K562 (cell line): ENCODE results near the gene CAPN8. TPM values are rescaled to one million over a fixed set of nuclear protein-coding genes. Genes with fewer than 3 reads are reported as not detected.

Source experiments
- ATAC-seq: fragments of 200-7000 bp; cut with Tn5 transposase; 3 replicates; pipeline ENCODE4 v1.9.1; 2020; ENCODE audit warnings: moderate library complexity
- BruUV-seq: library from RNA; stranded (reverse); fragments of 400-500 nt; replicated peaks from 2 replicates; lab custom pipeline; 2021; lab: Mats Ljungman, UMichigan
- CTCF ChIA-PET: fragments of 300-600 bp; formaldehyde crosslinking; extraction: SDS; loops from one replicate; lab custom pipeline; 2021; ENCODE audit warnings: low intra/inter-chr PET ratio; lab: Yijun Ruan, JAX
- POLR2A ChIA-PET: fragments of 300-600, 350-650 bp; sonication (Branson Sonifier 250); formaldehyde crosslinking; extraction: SDS; loops from one replicate; lab custom pipeline; 2021; ENCODE audit warnings: antibody characterized with exemption, inconsistent platforms; lab: Yijun Ruan, JAX
- DNase-seq, 4 experiments: peaks; one replicate each; pipeline versions ENCODE4 v3.0.0 to v3.0.0-alpha.2; 2011 to 2018; ENCODE audit warnings: low spot score in 3 of 4, mixed read lengths in 3 of 4; ENCODE audit errors: extremely low read depth in 1 of 4
- FAIRE-seq: peaks from 2 replicates; lab custom pipeline; 2011; peaks lifted over from hg19 to GRCh38; lab: Jason Lieb, UNC
- H2AFZ ChIP-seq: 2 replicates; pipeline ENCODE4 v1.6.0; 2011; ENCODE audit warnings: low read depth, low read length, control low read depth, inconsistent platforms
- H3K27ac ChIP-seq: fragments of 200-600 bp; 3 replicates; pipeline ENCODE4 v1.8.0; 2011; ENCODE audit warnings: low read depth, mild to moderate bottlenecking, control low read depth, inconsistent platforms, low read length, moderate library complexity, mixed read lengths; ENCODE audit errors: extremely low read depth
- H3K27me3 ChIP-seq, 2 experiments: fragments of 300-600 bp in 1 of 2; 2 replicates in 1 of 2; 3 replicates in 1 of 2; pipeline versions ENCODE4 v1.6.0 to v1.8.0; 2011; ENCODE audit warnings: inconsistent platforms in 2 of 2, low read length in 2 of 2, mild to moderate bottlenecking in 1 of 2, mixed read lengths in 1 of 2, moderate library complexity in 1 of 2; ENCODE audit not compliant: control insufficient read depth in 2 of 2, insufficient read depth in 2 of 2
- H3K36me3 ChIP-seq: fragments of 300-600 bp; 3 replicates; pipeline ENCODE4 v1.8.0; 2011; ENCODE audit warnings: mild to moderate bottlenecking, low read length, inconsistent platforms; ENCODE audit not compliant: control insufficient read depth, insufficient read depth
- H3K4me1 ChIP-seq, 2 experiments: fragments of 200-600 bp in 1 of 2; replicated peaks in 1 of 2; 2 replicates in 1 of 2; 3 replicates in 1 of 2; pipeline versions ENCODE4 v1.5.1 to v1.8.0; 2011; ENCODE audit warnings: inconsistent platforms in 2 of 2, low read length in 2 of 2, mild to moderate bottlenecking in 1 of 2, mixed read lengths in 1 of 2, moderate library complexity in 1 of 2; ENCODE audit not compliant: control insufficient read depth in 2 of 2, insufficient read depth in 2 of 2
- H3K4me2 ChIP-seq: 2 replicates; pipeline ENCODE4 v1.6.1; 2011; ENCODE audit warnings: low read length, control low read depth, inconsistent platforms, mixed read lengths; ENCODE audit not compliant: insufficient read depth
- H3K4me3 ChIP-seq: fragments of 200-600 bp; sonication (generic), shearing (Covaris generic); 2 replicates; pipeline ENCODE4 v1.5.1; 2016; ENCODE audit warnings: control low read depth, inconsistent platforms
- H3K79me2 ChIP-seq: fragments of 200-600 bp; 3 replicates; pipeline ENCODE4 v1.8.0; 2011; ENCODE audit warnings: low read length, inconsistent platforms; ENCODE audit not compliant: control insufficient read depth, insufficient read depth
- H3K9ac ChIP-seq, 2 experiments: 2 replicates each; pipeline versions ENCODE4 v1.6.0 to v1.6.1; 2011; ENCODE audit warnings: low read depth in 2 of 2, low read length in 2 of 2, control low read depth in 1 of 2, inconsistent platforms in 1 of 2, mild to moderate bottlenecking in 1 of 2, mixed read lengths in 1 of 2; ENCODE audit not compliant: insufficient read depth in 1 of 2
- H3K9me1 ChIP-seq: one replicate; pipeline ENCODE4 v1.6.0; 2011; ENCODE audit warnings: inconsistent platforms, mild to moderate bottlenecking, low read length, moderate library complexity; ENCODE audit not compliant: control insufficient read depth, insufficient read depth
- H3K9me3 ChIP-seq: replicated peaks from 2 replicates; pipeline ENCODE4 v1.5.1; 2011; ENCODE audit warnings: low read depth, low read length, inconsistent platforms; ENCODE audit not compliant: control insufficient read depth, insufficient read depth
- H4K20me1 ChIP-seq: replicated peaks from 2 replicates; pipeline ENCODE4 v1.6.1; 2011; ENCODE audit warnings: low read length, inconsistent platforms, mixed read lengths; ENCODE audit not compliant: control insufficient read depth, insufficient read depth
- ADNP ChIP-seq: fragments of 200-800 bp; sonication (Bioruptor generic); IDR thresholded peaks from 2 replicates; pipeline ENCODE4 v1.6.1; 2016; ENCODE audit warnings: missing genetic modification characterization, missing compliant biosample characterization
- ARNT ChIP-seq, 2 experiments: fragments of 450-650 bp; IDR thresholded peaks; 2 replicates each; pipeline ENCODE4 v1.6.1; 2016; ENCODE audit warnings: mild to moderate bottlenecking in 1 of 2
- BRD9 ChIP-seq: fragments of 450-650 bp; IDR thresholded peaks from 2 replicates; pipeline ENCODE4 v1.6.1; 2018; ENCODE audit warnings: low read depth; ENCODE audit not compliant: partially characterized antibody
- CBFA2T3 ChIP-seq: fragments of 450-650 bp; IDR thresholded peaks from 2 replicates; pipeline ENCODE4 v1.6.1; 2017
- CHD4 ChIP-seq: fragments of 200-600 bp; sonication (generic); IDR thresholded peaks from 3 replicates; pipeline ENCODE4 v1.6.1; 2012; ENCODE audit warnings: low read depth, mild to moderate bottlenecking, mixed read lengths, low read length, inconsistent platforms; ENCODE audit not compliant: insufficient read depth, insufficient replicate concordance, poor library complexity, severe bottlenecking
- DPF2 ChIP-seq: fragments of 450-650 bp; IDR thresholded peaks from 2 replicates; pipeline ENCODE4 v1.6.1; 2016
- ERF ChIP-seq: fragments of 450-650 bp; formaldehyde crosslinking; IDR thresholded peaks from 2 replicates; pipeline ENCODE4 v1.4.0; 2020; ENCODE audit warnings: mild to moderate bottlenecking, mixed read lengths
- GTF2A2 ChIP-seq: IDR thresholded peaks from 2 replicates; pipeline ENCODE4 v1.6.1; 2016; ENCODE audit warnings: mild to moderate bottlenecking, missing genetic modification characterization, missing compliant biosample characterization
- HDAC1 ChIP-seq, 2 experiments: fragments of 450-650 bp; IDR thresholded peaks; 2 replicates each; pipeline ENCODE4 v1.6.1; 2016 to 2017; ENCODE audit warnings: inconsistent platforms in 1 of 2, mild to moderate bottlenecking in 1 of 2, moderate library complexity in 1 of 2
- HDAC2 ChIP-seq: fragments of 450-650 bp; IDR thresholded peaks from 2 replicates; pipeline ENCODE4 v1.6.1; 2016; ENCODE audit warnings: mild to moderate bottlenecking
- KDM1A ChIP-seq, 2 experiments: fragments of 450-650 bp; IDR thresholded peaks; 2 replicates each; pipeline ENCODE4 v1.6.1; 2016; ENCODE audit warnings: mild to moderate bottlenecking in 2 of 2
- MAFG ChIP-seq: fragments of 450-650 bp; conservative IDR thresholded peaks from 2 replicates; pipeline ENCODE4 v1.6.1; 2016; ENCODE audit warnings: missing genetic modification characterization, missing compliant biosample characterization
- MIER1 ChIP-seq: fragments of 450-650 bp; IDR thresholded peaks from 2 replicates; pipeline ENCODE4 v1.6.1; 2016; ENCODE audit warnings: antibody characterized with exemption, mild to moderate bottlenecking, low read depth
- NFIC ChIP-seq: fragments of 450-650 bp; IDR thresholded peaks from 2 replicates; pipeline ENCODE4 v1.6.1; 2017; ENCODE audit warnings: mild to moderate bottlenecking, inconsistent platforms
- NFIX ChIP-seq: fragments of 250-450 bp; sonication (Bioruptor Pico); IDR thresholded peaks from 2 replicates; pipeline ENCODE4 v1.4.0; 2020; ENCODE audit warnings: low read depth, mild to moderate bottlenecking, moderate library complexity
- PHB2 ChIP-seq: fragments of 450-650 bp; IDR thresholded peaks from 2 replicates; pipeline ENCODE4 v1.6.1; 2017; ENCODE audit warnings: low read depth
- RBM25 ChIP-seq: fragments of 200-400 bp; formaldehyde crosslinking; IDR thresholded peaks from 2 replicates; pipeline ENCODE4 v1.6.1; 2018; ENCODE audit warnings: low read length, low read depth, moderate library complexity; ENCODE audit not compliant: severe bottlenecking
- TARDBP ChIP-seq: fragments of 450-650 bp; IDR thresholded peaks from 2 replicates; pipeline ENCODE4 v1.6.1; 2016
- XRCC5 ChIP-seq: fragments of 200-400 bp; formaldehyde crosslinking; IDR thresholded peaks from 2 replicates; pipeline ENCODE4 v1.6.1; 2017; ENCODE audit warnings: low read depth, mild to moderate bottlenecking, low read length
- WGBS: fragments of 100-300 bp; shearing (Covaris generic); methylation state at CpG from one replicate; pipeline ENCODE4 v1.1.6; 2016; ENCODE audit warnings: low coverage, mixed read lengths; ENCODE audit not compliant: insufficient coverage; ENCODE audit errors: missing lambda C conversion rate; 5-methylcytosine and 5-hydroxymethylcytosine counted together
- in situ Hi-C: fragments of 300-500 bp; cut with MboI; formaldehyde crosslinking; loops from 4 replicates; pipeline ENCODE4 v1.15.0; 2018; ENCODE audit warnings: inconsistent platforms, mixed read lengths
- intact Hi-C: fragments of 100-400 bp; cut with micrococcal nuclease; formaldehyde crosslinking; loops from 2 replicates; pipeline ENCODE4 v1.14.2; 2022
- polyA plus RNA-seq, 8 experiments: library from polyadenylated mRNA; depleted of rRNA in 4 of 8; stranded (reverse) in 5 of 8; unstranded in 3 of 8; fragments of >200 nt; fragmentation: Nextera tagmentation in 2 of 8; fragmentation: Illumina TruSeq in 1 of 8; extraction: Ambion mirVana in 2 of 8; extraction: Trizol in 1 of 8; gene quantifications; 2 replicates each; pipeline versions ENCODE4 v1.2.1 to v1.2.3, GENCODE V29; 2011 to 2014; ENCODE audit warnings: inconsistent platforms in 1 of 8, missing spikeins in 1 of 8
- total RNA-seq, 7 experiments: library from RNA; depleted of rRNA in 6 of 7; stranded (reverse); fragments of >200 nt in 6 of 7; fragmentation: Illumina TruSeq in 2 of 7; extraction: Trizol in 2 of 7; gene quantifications; 2 replicates each; pipeline versions ENCODE4 v1.2.1 to v1.2.3, GENCODE V29; 2011 to 2021; ENCODE audit warnings: low replicate concordance in 1 of 7
- TF ChIP-seq, protein P1 (sequence below), 2 experiments: fragments of 450-650 bp; IDR thresholded peaks; 2 replicates each; pipeline ENCODE4 v1.6.1; 2016
- TF ChIP-seq, protein P2 (sequence below): fragments of 450-650 bp; IDR thresholded peaks from 2 replicates; pipeline ENCODE4 v1.7.1; 2018; ENCODE audit warnings: mild to moderate bottlenecking, low read depth; ENCODE audit not compliant: partially characterized antibody

The CAPN8 gene
- total and polyA plus RNA-seq, 9 of the 15 experiments (the other 6 are each of a cell fraction or from before 2014, with no cell fraction given), result 0.06 TPM; not detected in 8

DNA sequence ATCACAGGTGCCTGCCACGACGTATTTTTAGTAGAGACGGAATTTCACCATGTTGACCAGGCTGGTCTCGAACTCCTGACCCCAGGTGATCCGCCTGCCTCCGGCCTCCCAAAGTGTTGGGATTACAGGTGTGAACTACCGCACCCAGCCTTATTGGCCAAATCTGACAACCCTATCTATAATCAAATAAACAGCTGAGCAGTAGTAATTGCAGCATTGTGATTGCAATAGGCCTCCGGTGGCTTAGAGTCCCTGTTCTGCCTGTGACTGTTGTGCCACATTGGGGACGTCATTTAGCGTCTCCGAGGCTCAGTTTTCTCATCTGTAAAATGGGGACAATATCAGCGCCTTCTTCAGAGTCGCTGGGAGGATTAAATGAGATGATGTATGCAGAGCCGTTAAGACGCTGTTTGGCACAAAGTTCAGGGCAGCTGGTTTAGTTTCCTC lies 46.3 kb upstream of the CAPN8 start:
- H3K4me2 ChIP-seq, result peak overlapping the region; percentile 88
- H2AFZ ChIP-seq, result peak overlapping the region; percentile 92
- peak overlapping the region; percentile 75 for H3K4me3 ChIP-seq
- ATAC-seq, result no peak
- H3K9me1 ChIP-seq, result no peaks in the 10 kb centered on the region
- no peaks in the 10 kb centered on the region for H4K20me1 ChIP-seq
- peaks cover 12% of the 10 kb centered on the region; the same call in 2 of the 3 replicates for H3K36me3 ChIP-seq
- H3K4me1 ChIP-seq, result peaks cover 57 to 71% of the 10 kb centered on the region in 2 experiments
- ChIA-PET CTCF (interaction anchor here (2.1 kb wide), 1 partner anchor 37 kb away, joined by 14 read pairs; no protein-coding TSS in a partner anchor), POLR2A (interaction anchor here (0.6 to 1.2 kb wide), 4 partner anchors 9 to 609 kb away, joined by 3 to 11 read pairs (median 4); no protein-coding TSS in a partner anchor)
- in situ Hi-C loops (loop anchor here (25.0 kb wide), 1 partner anchor 201 kb away; no protein-coding TSS in a partner anchor), intact Hi-C loops (loop anchor here (1.0 kb wide), 1 partner anchor 38 kb away; no protein-coding TSS in a partner anchor)
- H3K9ac ChIP-seq, result peak overlapping the region; percentile 87 to 98; a peak in 2 of 4 replicates
- H3K27ac ChIP-seq, result peak overlapping the region; percentile 89; the same call in 2 of the 3 replicates
- WGBS, result 81% methylated on average over 15 of the region's 15 CpGs
- BruUV-seq, result no TSS peak
- DNase-seq, result no peak
- no peaks in the 10 kb centered on the region for H3K27me3 ChIP-seq
- peaks cover 42% of the 10 kb centered on the region for H3K79me2 ChIP-seq
- no peaks in the 10 kb centered on the region for H3K9me3 ChIP-seq
- FAIRE-seq, result no peak
- TF ChIP-seq XRCC5 (peak; percentile 34; the same call in 1 of the 2 replicates), CBFA2T3 (0 out of 2 replicates have a peak, but pooled peaks have one; percentile 3), RBM25 (peak; percentile 96), NFIX (CRISPR knock-in tag) (no peak), HDAC1 (IDR thresholded peaks at IDR 0.05) (peak; percentile 63 to 86; a peak in 1 of 4 replicates), DPF2 (0 out of 2 replicates have a peak, but pooled peaks have one; percentile 10), PHB2 (0 out of 2 replicates have a peak, but pooled peaks have one; percentile 3), MIER1 (peak; percentile 63; the same call in 1 of the 2 replicates), BRD9 (peak; percentile 45), ARNT (IDR thresholded peaks at IDR 0.05) (peak; percentile 37 to 71; a peak in 3 of 4 replicates), KDM1A (IDR thresholded peaks at IDR 0.05) (peak; percentile 94 to 98), MAFG (no peak), TARDBP (no peak), GTF2A2 (tag) (no peak), ADNP (tag) (peak; percentile 99), ERF (CRISPR knock-in tag) (no peak), NFIC (peak; percentile 29; the same call in 1 of the 2 replicates), CHD4 (peak; percentile 98), HDAC2 (peak; percentile 94)
- TF ChIP-seq, protein P1, sequence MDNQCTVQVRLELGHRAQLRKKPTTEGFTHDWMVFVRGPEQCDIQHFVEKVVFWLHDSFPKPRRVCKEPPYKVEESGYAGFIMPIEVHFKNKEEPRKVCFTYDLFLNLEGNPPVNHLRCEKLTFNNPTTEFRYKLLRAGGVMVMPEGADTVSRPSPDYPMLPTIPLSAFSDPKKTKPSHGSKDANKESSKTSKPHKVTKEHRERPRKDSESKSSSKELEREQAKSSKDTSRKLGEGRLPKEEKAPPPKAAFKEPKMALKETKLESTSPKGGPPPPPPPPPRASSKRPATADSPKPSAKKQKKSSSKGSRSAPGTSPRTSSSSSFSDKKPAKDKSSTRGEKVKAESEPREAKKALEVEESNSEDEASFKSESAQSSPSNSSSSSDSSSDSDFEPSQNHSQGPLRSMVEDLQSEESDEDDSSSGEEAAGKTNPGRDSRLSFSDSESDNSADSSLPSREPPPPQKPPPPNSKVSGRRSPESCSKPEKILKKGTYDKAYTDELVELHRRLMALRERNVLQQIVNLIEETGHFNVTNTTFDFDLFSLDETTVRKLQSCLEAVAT (IDR thresholded peaks at IDR 0.05), result 0 out of 4 replicates have a peak, but pooled peaks of 1 of the 2 experiments have one; percentile 16
- TF ChIP-seq, protein P2, sequence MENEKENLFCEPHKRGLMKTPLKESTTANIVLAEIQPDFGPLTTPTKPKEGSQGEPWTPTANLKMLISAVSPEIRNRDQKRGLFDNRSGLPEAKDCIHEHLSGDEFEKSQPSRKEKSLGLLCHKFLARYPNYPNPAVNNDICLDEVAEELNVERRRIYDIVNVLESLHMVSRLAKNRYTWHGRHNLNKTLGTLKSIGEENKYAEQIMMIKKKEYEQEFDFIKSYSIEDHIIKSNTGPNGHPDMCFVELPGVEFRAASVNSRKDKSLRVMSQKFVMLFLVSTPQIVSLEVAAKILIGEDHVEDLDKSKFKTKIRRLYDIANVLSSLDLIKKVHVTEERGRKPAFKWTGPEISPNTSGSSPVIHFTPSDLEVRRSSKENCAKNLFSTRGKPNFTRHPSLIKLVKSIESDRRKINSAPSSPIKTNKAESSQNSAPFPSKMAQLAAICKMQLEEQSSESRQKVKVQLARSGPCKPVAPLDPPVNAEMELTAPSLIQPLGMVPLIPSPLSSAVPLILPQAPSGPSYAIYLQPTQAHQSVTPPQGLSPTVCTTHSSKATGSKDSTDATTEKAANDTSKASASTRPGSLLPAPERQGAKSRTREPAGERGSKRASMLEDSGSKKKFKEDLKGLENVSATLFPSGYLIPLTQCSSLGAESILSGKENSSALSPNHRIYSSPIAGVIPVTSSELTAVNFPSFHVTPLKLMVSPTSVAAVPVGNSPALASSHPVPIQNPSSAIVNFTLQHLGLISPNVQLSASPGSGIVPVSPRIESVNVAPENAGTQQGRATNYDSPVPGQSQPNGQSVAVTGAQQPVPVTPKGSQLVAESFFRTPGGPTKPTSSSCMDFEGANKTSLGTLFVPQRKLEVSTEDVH, result peak; percentile 35
